ENCODE data around the gene APELA. TPM values are rescaled to one million over a fixed set of nuclear protein-coding genes. Genes with fewer than 3 reads are reported as not detected.
"Not testable (repeated sequence)": the region's sequence is repeated elsewhere in the genome, so short reads cannot be mapped to it uniquely, and the experiment has no call there.

Gene APELA
- total and polyA plus RNA-seq, 7 donors, result 0.27 TPM; not detected in 6

DNA sequence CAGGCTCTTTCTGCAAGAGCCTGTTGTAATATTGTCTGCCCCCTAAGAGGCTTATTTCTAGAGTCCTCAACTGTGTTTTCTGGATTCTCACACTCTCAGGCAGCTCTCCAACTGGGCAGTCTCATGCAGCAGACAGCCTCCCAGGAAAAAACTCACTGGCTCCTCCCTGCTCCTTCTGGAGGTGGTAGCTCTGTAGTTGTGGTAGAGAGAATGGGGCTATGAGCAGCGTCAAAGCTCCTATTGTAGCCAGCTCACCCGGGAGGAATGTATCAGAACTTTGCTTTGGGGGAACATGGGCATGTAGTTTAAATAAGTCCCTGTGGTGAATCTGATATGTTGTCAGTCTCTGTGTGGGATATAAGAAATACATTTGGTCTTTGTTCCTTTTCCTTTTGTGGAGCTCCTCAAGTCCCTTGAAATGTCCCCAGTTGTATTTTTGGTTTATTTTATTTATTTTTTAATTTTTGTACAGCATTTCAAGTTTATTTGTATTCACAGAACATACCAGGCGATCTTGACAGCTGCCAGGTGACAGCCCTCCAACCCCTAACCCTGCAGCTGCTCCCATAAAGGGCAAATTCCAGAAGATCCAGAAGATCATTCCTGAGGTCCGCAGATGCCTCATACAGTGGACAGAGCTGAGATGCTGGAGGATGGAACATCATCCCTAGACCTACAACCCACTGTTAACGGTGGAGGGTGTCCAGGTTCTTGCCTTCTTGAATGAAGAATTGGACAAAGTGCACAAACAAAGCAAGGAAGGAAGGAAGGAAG is 54.8 kb downstream of the APELA start:
- Histone ChIP-seq H3K36me3 (no peaks in the 10 kb centered on the region), H3K4me3 (no peak overlapping the region), H3K9me3 (no peaks in the 10 kb centered on the region), H3K4me1 (no peaks in the 10 kb centered on the region), H3K27ac (no peak overlapping the region), H3K27me3 (no peaks in the 10 kb centered on the region)
- TF ChIP-seq EP300 (IDR thresholded peaks at IDR 0.05) (no peak), POLR2AphosphoS5 (IDR thresholded peaks at IDR 0.05) (no peak), POLR2A (IDR thresholded peaks at IDR 0.05) (no peak)
- TF ChIP-seq, protein P1, sequence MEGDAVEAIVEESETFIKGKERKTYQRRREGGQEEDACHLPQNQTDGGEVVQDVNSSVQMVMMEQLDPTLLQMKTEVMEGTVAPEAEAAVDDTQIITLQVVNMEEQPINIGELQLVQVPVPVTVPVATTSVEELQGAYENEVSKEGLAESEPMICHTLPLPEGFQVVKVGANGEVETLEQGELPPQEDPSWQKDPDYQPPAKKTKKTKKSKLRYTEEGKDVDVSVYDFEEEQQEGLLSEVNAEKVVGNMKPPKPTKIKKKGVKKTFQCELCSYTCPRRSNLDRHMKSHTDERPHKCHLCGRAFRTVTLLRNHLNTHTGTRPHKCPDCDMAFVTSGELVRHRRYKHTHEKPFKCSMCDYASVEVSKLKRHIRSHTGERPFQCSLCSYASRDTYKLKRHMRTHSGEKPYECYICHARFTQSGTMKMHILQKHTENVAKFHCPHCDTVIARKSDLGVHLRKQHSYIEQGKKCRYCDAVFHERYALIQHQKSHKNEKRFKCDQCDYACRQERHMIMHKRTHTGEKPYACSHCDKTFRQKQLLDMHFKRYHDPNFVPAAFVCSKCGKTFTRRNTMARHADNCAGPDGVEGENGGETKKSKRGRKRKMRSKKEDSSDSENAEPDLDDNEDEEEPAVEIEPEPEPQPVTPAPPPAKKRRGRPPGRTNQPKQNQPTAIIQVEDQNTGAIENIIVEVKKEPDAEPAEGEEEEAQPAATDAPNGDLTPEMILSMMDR (IDR thresholded peaks at IDR 0.05), result no peak
- no peak for DNase-seq
- intact Hi-C loops (cut with DNase I), result no loop called here
- WGBS, 2 donors, result 86% methylated on average over 5 of the region's 5 CpGs

DNA sequence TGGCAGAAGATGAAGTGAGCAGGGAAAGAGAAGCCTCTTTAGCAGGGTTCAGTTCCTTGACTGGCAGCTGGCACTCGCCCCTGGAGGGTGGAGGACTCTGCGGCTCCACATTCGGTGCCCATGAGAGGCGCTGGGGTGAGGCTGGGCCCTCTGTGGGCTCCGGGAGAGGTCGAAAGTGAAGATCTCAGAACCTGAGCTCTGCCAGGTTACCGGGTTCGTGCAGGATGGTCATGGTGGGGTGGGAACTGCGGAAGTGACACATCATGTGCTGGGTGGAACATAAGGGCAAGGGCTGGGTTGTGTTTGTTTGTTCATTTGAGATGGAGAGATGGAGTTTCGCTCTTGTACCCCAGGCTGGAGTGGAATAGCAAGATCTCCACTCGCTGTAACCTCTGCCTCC is 56.3 kb downstream of the APELA start:
- TF ChIP-seq POLR2A (IDR thresholded peaks at IDR 0.05), result no peak
- TF ChIP-seq POLR2AphosphoS5 (IDR thresholded peaks at IDR 0.05), result no peak
- TF ChIP-seq, protein P1 (IDR thresholded peaks at IDR 0.05), result no peak
- no peak for TF ChIP-seq EP300 (IDR thresholded peaks at IDR 0.05)
- no peak for DNase-seq
- no peak overlapping the region for H3K4me3 ChIP-seq
- H3K27ac ChIP-seq, result no peak overlapping the region
- no peaks in the 10 kb centered on the region for H3K4me1 ChIP-seq
- no peaks in the 10 kb centered on the region for H3K9me3 ChIP-seq
- 85 to 93% methylated on average over 11 of the region's 11 CpGs for WGBS, 2 donors
- intact Hi-C loops (cut with DNase I), result no loop called here
- no peaks in the 10 kb centered on the region for H3K36me3 ChIP-seq
- no peaks in the 10 kb centered on the region for H3K27me3 ChIP-seq

DNA sequence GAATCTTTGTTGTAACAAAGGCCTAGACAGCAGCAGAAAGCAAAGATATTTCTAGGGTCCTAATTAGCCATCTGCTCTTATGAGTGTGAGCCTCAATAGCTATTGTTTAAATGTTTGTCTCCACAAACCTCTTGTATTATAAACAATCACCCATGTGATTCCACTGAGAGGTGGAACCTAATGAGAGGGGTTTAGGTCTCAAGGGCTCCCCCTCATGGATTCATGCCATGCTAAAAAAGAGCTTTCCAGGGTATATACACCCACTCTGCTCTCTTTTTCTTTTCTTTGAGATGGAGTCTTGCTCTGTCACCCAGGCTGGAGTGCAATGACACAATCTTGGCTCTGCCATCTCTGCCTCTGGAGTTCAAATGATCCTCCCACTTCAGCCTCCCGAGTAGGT is 58.4 kb downstream of the APELA start:
- TF ChIP-seq POLR2AphosphoS5 (IDR thresholded peaks at IDR 0.05), result no peak
- no peak for TF ChIP-seq POLR2A (IDR thresholded peaks at IDR 0.05)
- no peak for TF ChIP-seq EP300 (IDR thresholded peaks at IDR 0.05)
- Histone ChIP-seq H3K4me1 (no peaks in the 10 kb centered on the region), H3K9me3 (no peaks in the 10 kb centered on the region), H3K4me3 (no peak overlapping the region), H3K27ac (no peak overlapping the region), H3K36me3 (no peaks in the 10 kb centered on the region), H3K27me3 (no peaks in the 10 kb centered on the region)
- no peak for DNase-seq
- WGBS, 2 donors, result 72 to 84% methylated on average over 1 of the region's 1 CpG
- intact Hi-C loops (cut with DNase I), result no loop called here

DNA sequence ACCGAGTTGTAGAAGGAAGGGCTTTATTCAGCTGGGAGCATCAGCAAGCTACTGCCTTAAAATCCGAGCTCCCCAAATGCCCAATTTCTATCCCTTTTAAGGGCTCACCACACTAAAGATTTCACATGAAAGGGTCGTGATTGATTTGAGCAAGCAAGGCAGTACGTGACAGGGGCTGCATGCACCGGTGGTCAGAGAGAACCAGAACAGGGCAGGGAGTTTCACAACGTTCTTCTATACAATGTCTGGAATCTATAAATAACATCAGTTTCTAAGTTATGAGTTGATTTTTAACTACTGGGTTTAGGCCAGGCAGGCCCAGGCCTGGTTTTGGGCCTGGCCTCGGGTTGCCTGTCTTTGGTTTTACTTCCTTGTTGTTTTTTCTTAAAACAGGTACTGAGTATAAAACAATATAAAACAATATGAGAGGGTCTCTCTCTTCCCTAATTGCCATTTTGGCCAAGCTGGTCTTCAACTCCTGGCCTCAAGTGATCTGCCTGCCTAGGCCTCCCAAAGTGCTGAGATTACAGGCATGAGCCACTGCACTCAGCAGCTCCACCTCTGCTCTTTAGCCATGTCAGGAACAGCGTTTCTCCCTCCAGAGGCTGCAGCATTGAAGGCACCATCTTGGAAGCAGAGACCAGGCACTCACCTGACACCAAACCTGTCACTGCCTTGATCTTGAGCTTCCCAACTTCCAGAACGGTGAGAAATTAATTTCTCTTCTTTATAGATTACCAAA is 59.1 kb downstream of the APELA start:
- H3K9me3 ChIP-seq; DNase-seq; H3K36me3 ChIP-seq; H3K4me3 ChIP-seq; intact Hi-C loops (cut with DNase I); H3K27me3 ChIP-seq; H3K27ac ChIP-seq; H3K4me1 ChIP-seq: not testable (repeated sequence)
- 70 to 80% methylated on average over 9 of the region's 9 CpGs for WGBS, 2 donors

DNA sequence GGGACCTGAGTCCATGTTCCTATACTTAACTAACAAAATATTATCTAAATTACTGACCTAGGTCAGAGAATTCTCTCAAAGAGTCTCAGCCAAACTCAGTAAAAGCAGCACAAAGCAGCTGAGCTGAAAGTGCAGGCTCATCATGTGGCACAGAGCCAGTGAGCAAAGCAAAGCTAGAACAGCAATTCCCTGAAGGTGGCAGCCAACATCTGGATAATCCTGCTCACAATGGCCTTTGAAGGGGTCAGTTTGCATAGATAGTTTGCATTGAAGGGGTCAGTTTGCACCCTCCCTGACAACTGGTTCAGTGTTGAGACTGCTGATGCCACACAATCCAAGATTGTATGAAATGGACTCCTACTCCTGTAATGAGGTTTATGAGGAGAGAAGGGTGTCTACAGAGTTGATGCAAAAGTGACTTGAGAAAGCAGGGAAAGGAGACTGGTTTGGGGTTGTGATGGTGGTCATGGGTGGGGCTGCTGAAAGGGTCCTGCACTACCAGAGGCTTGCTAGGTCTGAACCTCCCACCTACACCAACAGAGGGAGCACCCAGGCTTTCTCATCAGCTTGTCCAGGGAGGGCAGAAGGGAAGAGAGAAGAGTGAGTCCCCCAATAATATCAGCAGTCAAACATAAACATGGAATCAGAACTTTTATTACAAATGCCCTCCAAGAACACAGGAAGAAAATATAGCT is 60.7 kb downstream of the APELA start:
- Histone ChIP-seq H3K27ac (no peak overlapping the region), H3K36me3 (no peaks in the 10 kb centered on the region), H3K27me3 (no peaks in the 10 kb centered on the region), H3K4me1 (no peaks in the 10 kb centered on the region), H3K4me3 (no peak overlapping the region), H3K9me3 (no peaks in the 10 kb centered on the region)
- DNase-seq, result no peak
- no peak for TF ChIP-seq POLR2A (IDR thresholded peaks at IDR 0.05)
- no peak for TF ChIP-seq POLR2AphosphoS5 (IDR thresholded peaks at IDR 0.05)
- no peak for TF ChIP-seq EP300 (IDR thresholded peaks at IDR 0.05)
- TF ChIP-seq, protein P1 (IDR thresholded peaks at IDR 0.05), result no peak
- intact Hi-C loops (cut with DNase I), result no loop called here
